SIG-M5 treated with dmso at 0.1 percent for 504 hours (cell line): ENCODE data around the gene CDH4.
"Not testable (repeated sequence)": the region's sequence is repeated elsewhere in the genome, so short reads cannot be mapped to it uniquely, and the experiment has no call there.

Experiments used
- DNase-seq: peaks from one replicate; lab custom pipeline; 2025; ENCODE audit not compliant: unreplicated experiment; lab: John Stamatoyannopoulos, UW

CDH4 gene

GRCh38 chr20:61413752-61414151 is 161.7 kb downstream of the CDH4 start:
- DNase-seq: no peak

- no peak for DNase-seq
Measured at GRCh38 chr20:61414455-61414991, 162.5 kb downstream of the CDH4 start.

GRCh38 chr20:61416546-61416945 is 164.5 kb downstream of the CDH4 start:
- no peak for DNase-seq

GRCh38 chr20:61417221-61417941 is 165.3 kb downstream of the CDH4 start:
- DNase-seq: no peak

- DNase-seq: no peak
Measured at GRCh38 chr20:61419010-61419409, 166.9 kb downstream of the CDH4 start.

- DNase-seq: no peak
Measured at GRCh38 chr20:61419501-61419900, 167.4 kb downstream of the CDH4 start.

- DNase-seq: no peak
Measured at GRCh38 chr20:61420056-61420455, 168.0 kb downstream of the CDH4 start.

GRCh38 chr20:61420781-61421180 is 168.7 kb downstream of the CDH4 start:
- no peak for DNase-seq

- no peak for DNase-seq
Measured at GRCh38 chr20:61422636-61423425, 170.8 kb downstream of the CDH4 start.

- no peak for DNase-seq
Measured at GRCh38 chr20:61424011-61424627, 172.1 kb downstream of the CDH4 start.

GRCh38 chr20:61424628-61425420 is 172.8 kb downstream of the CDH4 start:
- DNase-seq: no peak

GRCh38 chr20:61425541-61425991 is 173.5 kb downstream of the CDH4 start:
- DNase-seq: not testable (repeated sequence)

- DNase-seq: no peak
Measured at GRCh38 chr20:61426352-61426751, 174.3 kb downstream of the CDH4 start.

- no peak for DNase-seq
Measured at GRCh38 chr20:61429458-61430227, 177.6 kb downstream of the CDH4 start.

- no peak for DNase-seq
Measured at GRCh38 chr20:61430228-61430624, 178.2 kb downstream of the CDH4 start.

- no peak for DNase-seq
Measured at GRCh38 chr20:61433176-61433575, 181.1 kb downstream of the CDH4 start.

GRCh38 chr20:61433816-61434215 is 181.8 kb downstream of the CDH4 start:
- DNase-seq: no peak

GRCh38 chr20:61434341-61434781 is 182.3 kb downstream of the CDH4 start:
- no peak for DNase-seq

GRCh38 chr20:61435184-61435822 is 183.2 kb downstream of the CDH4 start:
- DNase-seq: no peak

- DNase-seq: no peak
Measured at GRCh38 chr20:61435823-61436220, 183.8 kb downstream of the CDH4 start.
